Bronchial epithelial cell (primary cell): ENCODE measurements around the gene MEPCE. TPM values are rescaled to one million over a fixed set of nuclear protein-coding genes. Genes with fewer than 3 reads are reported as not detected.

Experiments
- DNase-seq: peaks from one replicate; pipeline ENCODE4 v3.0.0-alpha.2; 2010; ENCODE audit warnings: low read depth
- FAIRE-seq: peaks from 2 replicates; lab custom pipeline; 2011; peaks lifted over from hg19 to GRCh38; lab: Jason Lieb, UNC
- H3K27me3 ChIP-seq: 2 replicates; pipeline ENCODE4 v1.5.1; 2011; ENCODE audit warnings: low read length; ENCODE audit not compliant: control insufficient read depth, insufficient read depth
- H3K36me3 ChIP-seq: 2 replicates; pipeline ENCODE4 v1.5.1; 2011; ENCODE audit warnings: low read length; ENCODE audit not compliant: control insufficient read depth, insufficient read depth
- H3K4me3 ChIP-seq: 2 replicates; pipeline ENCODE4 v1.5.1; 2011; ENCODE audit warnings: mild to moderate bottlenecking, low read depth, low read length, control low read depth
- total RNA-seq: library from RNA; depleted of rRNA; stranded (reverse); fragments of >200 nt; gene quantifications from 2 replicates; pipeline ENCODE4 v1.2.1, GENCODE V29; 2014
- TF ChIP-seq, protein P1 (sequence below): IDR thresholded peaks from 2 replicates; pipeline ENCODE4 v1.5.1; 2011; ENCODE audit warnings: mild to moderate bottlenecking, moderate library complexity, low read length, control low read depth, inconsistent platforms; ENCODE audit not compliant: insufficient read depth, severe bottlenecking

MEPCE gene
- total RNA-seq, 1 donor from 2014 or later: 18.7 TPM

DNA sequence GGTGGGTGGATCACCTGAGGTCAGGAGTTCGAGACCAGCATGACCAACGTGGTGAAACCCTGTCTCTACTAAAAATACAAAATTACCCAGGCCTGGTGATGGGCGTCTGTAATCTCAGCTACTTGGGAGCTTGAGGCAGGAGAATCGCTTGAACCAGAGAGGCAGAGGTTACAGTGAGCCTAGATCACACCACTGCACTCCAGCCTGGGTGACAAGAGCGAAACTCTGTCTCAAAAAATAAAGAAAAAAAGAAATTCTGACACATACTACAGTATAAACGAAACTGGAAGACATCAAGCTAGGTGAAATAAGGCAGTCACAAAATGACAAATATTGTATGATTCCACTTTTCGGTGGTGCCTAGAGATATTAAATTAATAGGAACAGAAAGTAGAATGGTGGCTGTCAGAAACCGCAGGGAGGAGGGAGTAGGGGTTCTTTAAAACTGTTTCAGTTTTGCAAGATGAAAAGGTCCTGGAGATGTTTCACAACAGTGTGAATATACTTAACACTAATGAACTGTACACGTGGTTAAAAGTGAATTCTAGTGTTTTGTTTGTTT, 33.1 kb upstream of the MEPCE start:
- Histone ChIP-seq H3K4me3 (no peak overlapping the region), H3K36me3 (no peaks in the 10 kb centered on the region), H3K27me3 (peaks cover 1% of the 10 kb centered on the region)
- FAIRE-seq (no peak), DNase-seq (no peak)
- TF ChIP-seq, protein P1, sequence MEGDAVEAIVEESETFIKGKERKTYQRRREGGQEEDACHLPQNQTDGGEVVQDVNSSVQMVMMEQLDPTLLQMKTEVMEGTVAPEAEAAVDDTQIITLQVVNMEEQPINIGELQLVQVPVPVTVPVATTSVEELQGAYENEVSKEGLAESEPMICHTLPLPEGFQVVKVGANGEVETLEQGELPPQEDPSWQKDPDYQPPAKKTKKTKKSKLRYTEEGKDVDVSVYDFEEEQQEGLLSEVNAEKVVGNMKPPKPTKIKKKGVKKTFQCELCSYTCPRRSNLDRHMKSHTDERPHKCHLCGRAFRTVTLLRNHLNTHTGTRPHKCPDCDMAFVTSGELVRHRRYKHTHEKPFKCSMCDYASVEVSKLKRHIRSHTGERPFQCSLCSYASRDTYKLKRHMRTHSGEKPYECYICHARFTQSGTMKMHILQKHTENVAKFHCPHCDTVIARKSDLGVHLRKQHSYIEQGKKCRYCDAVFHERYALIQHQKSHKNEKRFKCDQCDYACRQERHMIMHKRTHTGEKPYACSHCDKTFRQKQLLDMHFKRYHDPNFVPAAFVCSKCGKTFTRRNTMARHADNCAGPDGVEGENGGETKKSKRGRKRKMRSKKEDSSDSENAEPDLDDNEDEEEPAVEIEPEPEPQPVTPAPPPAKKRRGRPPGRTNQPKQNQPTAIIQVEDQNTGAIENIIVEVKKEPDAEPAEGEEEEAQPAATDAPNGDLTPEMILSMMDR: no peak

DNA sequence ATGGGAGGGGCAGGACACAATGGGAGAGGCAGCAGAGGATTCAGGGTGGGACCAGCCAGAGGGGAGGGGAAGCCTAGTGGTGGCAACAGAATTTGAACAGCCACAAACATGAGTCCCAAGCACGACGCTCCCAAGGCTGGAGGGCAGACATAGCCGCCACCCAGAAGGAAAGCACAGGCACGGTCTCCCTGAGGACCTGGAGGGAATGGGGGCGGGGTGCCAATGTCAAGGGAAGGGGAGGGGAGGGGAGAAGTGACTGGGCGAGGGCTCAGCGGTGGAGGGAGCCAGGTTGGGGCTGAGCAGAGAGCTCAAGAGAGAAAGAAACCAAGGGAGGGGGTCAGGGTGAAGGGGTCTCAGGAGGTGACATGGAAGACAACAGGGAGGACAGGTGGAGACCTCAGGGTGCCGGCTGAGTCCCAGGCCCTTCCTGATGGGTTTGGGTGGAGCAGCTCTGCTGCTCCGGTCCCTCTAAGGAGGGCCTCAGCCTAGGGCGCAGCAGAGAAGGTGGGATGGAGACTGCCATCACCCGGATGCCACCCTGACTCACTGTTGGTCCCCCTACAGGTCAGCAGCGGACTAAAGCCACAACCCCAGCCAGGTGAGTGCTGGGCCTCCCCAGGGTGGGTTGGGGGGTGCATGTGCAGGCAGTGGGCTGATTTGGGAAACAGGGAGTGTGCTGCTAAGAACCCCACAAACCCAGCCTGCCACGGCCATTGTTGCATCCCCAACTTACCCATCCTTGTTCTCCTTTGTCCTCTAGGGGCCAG, 32.1 kb upstream of the MEPCE start:
- no peaks in the 10 kb centered on the region for H3K36me3 ChIP-seq
- TF ChIP-seq, protein P1: no peak
- FAIRE-seq (peak; percentile 13), DNase-seq (no peak)
- peaks cover 1% of the 10 kb centered on the region for H3K27me3 ChIP-seq
- H3K4me3 ChIP-seq: no peak overlapping the region

DNA sequence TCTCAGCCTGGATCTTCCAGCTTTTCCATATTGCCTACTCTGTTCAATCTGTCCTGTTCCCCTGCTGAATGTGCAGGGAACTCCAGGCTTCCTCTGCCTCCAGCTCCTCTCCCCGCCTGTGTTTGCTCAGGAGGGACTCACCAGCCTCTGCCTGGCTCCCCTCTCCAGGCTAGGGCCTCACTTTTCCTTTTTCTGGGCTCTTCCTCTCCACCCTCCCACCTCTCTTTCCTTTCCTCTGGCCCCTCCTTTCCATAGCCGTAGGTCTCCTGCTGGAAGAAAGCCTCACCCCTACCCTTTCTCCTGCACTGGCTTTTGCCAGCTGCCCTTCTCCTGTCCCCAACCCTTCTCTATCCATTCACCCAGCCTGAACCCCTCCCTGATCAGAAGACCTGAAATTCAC, 31.4 kb upstream of the MEPCE start:
- no peak overlapping the region for H3K4me3 ChIP-seq
- no peaks in the 10 kb centered on the region for H3K36me3 ChIP-seq
- TF ChIP-seq, protein P1: no peak
- H3K27me3 ChIP-seq: peaks cover 1% of the 10 kb centered on the region
- no peak for FAIRE-seq
- no peak for DNase-seq

DNA sequence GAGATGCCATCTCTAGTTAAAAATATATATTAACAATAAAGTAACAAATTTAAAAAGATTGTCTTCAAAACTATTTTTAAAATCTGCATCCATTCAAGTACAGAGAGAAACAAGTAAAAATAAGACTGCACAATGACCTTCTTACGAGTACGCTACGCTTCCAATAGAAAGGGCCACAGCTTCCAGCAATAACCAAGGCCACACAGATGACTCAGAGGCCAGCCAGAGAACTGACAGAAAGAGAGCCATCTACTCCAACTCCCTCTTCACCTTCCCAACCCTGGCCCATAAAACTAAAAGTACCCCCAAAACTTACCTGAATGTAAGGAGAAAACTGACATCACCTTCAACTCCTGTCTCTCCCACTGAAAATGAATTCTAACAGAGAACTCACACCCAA, 29.6 kb upstream of the MEPCE start:
- no peak for DNase-seq
- no peak overlapping the region for H3K4me3 ChIP-seq
- H3K27me3 ChIP-seq: peaks cover 1% of the 10 kb centered on the region
- TF ChIP-seq, protein P1: no peak
- FAIRE-seq: no peak
- H3K36me3 ChIP-seq: no peaks in the 10 kb centered on the region

DNA sequence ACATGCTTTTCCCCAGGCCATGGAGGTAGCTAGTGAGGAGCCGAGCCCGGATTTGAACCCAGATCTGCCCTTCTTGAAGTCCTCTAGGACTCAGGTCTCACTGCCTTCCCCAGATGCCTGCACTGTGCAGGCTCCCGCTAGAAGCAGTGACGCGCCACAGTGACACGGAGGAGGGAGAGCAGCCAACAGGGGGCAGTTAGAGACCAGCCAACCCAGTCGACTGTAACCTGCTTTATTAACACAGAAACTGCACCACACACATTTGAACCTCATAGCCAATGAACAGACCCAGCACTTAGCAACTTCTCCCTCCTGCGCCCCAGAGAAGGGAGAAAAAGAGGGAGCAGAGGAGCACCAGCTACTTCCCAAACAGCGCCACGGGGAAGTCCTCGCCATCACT, 29.0 kb upstream of the MEPCE start:
- TF ChIP-seq, protein P1: no peak
- H3K4me3 ChIP-seq: no peak overlapping the region
- no peaks in the 10 kb centered on the region for H3K36me3 ChIP-seq
- DNase-seq (no peak), FAIRE-seq (no peak)
- peaks cover 1% of the 10 kb centered on the region for H3K27me3 ChIP-seq
